Vagina (tissue), 2 donors: ENCODE data around the gene CAMKK1. TPM values are rescaled to one million over a fixed set of nuclear protein-coding genes. Genes with fewer than 3 reads are reported as not detected.
A peak's percentile ranks its signal among the peaks of the same experiment; 100 is the strongest.

Experiments used
- DNase-seq, 2 donors: peaks; one replicate each; pipeline ENCODE4 v3.0.0-alpha.2; 2017; ENCODE audit errors: extremely low spot score in 2 of 2
- H3K27ac ChIP-seq: fragments of 200-600 bp; sonication (generic); one replicate; pipeline ENCODE4 v1.5.1; 2019
- H3K27me3 ChIP-seq: fragments of 200-600 bp; sonication (generic); one replicate; pipeline ENCODE4 v1.5.1; 2019
- H3K36me3 ChIP-seq, 2 donors: fragments of 200-600 bp; sonication (generic); one replicate each; pipeline ENCODE4 v1.5.1; 2017 to 2019
- H3K4me1 ChIP-seq: fragments of 200-600 bp; sonication (generic); one replicate; pipeline ENCODE4 v1.5.1; 2019
- H3K4me3 ChIP-seq, 2 donors: fragments of 200-600 bp; sonication (generic); 1 replicate in 1 of 2; 2 replicates in 1 of 2; pipeline ENCODE4 v1.5.1; 2016 to 2019
- H3K9me3 ChIP-seq: fragments of 200-600 bp; sonication (generic); one replicate; pipeline ENCODE4 v1.5.1; 2019
- POLR2A ChIP-seq, 2 donors: fragments of 450-650 bp; IDR thresholded peaks; one replicate each; pipeline ENCODE4 v1.6.1; 2017; ENCODE audit warnings: antibody characterized with exemption in 2 of 2, mild to moderate bottlenecking in 2 of 2, moderate library complexity in 2 of 2
- POLR2AphosphoS5 ChIP-seq, 2 donors: sonication (generic); formaldehyde crosslinking; IDR thresholded peaks; one replicate each; pipeline ENCODE4 v1.9.0; 2017; ENCODE audit warnings: antibody characterized with exemption in 2 of 2, mild to moderate bottlenecking in 2 of 2, low read depth in 1 of 2; ENCODE audit not compliant: insufficient read depth in 1 of 2
- intact Hi-C: fragments of 100-400 bp; cut with DNase I; formaldehyde crosslinking; loops from one replicate; pipeline ENCODE4 v1.15.1; 2023
- total RNA-seq: library from RNA; depleted of rRNA; stranded (reverse); fragments of >200 nt; gene quantifications from one replicate; pipeline ENCODE4 v1.2.3, GENCODE V29; 2016
- TF ChIP-seq, protein P1 (sequence below), 3 experiments: fragments of 450-650 bp in 2 of 3; fragments of 200-600 bp in 1 of 3; sonication (generic) in 1 of 3; IDR thresholded peaks; one replicate each; pipeline ENCODE4 v1.5.1; 2017 to 2019; ENCODE audit warnings: antibody characterized with exemption in 3 of 3, mild to moderate bottlenecking in 2 of 3, moderate library complexity in 2 of 3

Gene CAMKK1
- total RNA-seq, 1 donor from 2014 or later: 12.0 TPM

DNA sequence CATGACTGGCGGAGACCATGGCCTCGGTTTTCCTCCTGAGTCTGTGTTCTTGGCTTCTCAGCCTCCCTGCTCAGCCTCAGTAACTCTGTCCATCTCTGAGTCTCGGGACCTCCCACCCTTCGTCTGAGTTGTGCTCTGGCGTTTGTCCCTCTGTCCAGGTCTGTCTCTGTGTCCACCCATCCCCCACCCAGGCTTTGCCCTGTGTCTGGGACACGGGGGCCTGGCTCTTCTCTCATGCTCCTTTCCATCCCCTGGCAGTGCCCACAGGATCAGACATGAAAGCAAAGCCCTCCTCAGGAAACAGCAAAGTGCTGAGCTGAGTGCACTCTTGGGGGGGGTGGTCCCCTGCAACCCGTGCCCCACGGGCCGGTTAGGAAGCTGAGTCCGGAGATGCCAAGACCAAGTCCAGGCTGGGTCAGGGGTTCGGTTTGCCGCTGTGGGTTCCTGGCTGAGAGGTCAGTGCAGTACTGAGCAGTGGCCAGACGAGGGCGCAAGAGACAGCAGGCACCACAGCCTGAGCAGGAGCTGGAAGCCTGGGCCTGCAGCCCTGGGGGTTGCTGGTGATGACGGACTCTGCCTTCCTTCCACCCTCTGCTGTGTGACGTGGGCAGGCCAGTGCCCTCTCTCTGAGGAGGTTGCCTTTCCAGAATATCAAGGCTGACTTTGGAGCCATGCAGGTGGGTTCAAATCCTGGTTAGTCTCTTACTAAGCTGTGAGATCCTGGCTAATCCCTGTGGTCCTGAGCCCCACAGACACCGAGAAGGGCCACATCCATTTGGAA is 20.9 kb upstream of the CAMKK1 start:
- DNase-seq: no peak
- Histone ChIP-seq H3K27ac (no peak overlapping the region), H3K36me3 (no peaks in the 10 kb centered on the region), H3K4me1 (peaks cover 27% of the 10 kb centered on the region), H3K27me3 (no peaks in the 10 kb centered on the region), H3K9me3 (no peaks in the 10 kb centered on the region), H3K4me3 (peak overlapping the region in 1 of 2 donors; percentile 30)
- TF ChIP-seq, protein P1, sequence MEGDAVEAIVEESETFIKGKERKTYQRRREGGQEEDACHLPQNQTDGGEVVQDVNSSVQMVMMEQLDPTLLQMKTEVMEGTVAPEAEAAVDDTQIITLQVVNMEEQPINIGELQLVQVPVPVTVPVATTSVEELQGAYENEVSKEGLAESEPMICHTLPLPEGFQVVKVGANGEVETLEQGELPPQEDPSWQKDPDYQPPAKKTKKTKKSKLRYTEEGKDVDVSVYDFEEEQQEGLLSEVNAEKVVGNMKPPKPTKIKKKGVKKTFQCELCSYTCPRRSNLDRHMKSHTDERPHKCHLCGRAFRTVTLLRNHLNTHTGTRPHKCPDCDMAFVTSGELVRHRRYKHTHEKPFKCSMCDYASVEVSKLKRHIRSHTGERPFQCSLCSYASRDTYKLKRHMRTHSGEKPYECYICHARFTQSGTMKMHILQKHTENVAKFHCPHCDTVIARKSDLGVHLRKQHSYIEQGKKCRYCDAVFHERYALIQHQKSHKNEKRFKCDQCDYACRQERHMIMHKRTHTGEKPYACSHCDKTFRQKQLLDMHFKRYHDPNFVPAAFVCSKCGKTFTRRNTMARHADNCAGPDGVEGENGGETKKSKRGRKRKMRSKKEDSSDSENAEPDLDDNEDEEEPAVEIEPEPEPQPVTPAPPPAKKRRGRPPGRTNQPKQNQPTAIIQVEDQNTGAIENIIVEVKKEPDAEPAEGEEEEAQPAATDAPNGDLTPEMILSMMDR (IDR thresholded peaks at IDR 0.05): peak; percentile 86 to 96 (median 93)
- no peak for TF ChIP-seq POLR2A (IDR thresholded peaks at IDR 0.05)
- intact Hi-C loops: loop anchor here (2.0 kb wide), 1 partner anchor 95 kb away; no protein-coding TSS in a partner anchor

DNA sequence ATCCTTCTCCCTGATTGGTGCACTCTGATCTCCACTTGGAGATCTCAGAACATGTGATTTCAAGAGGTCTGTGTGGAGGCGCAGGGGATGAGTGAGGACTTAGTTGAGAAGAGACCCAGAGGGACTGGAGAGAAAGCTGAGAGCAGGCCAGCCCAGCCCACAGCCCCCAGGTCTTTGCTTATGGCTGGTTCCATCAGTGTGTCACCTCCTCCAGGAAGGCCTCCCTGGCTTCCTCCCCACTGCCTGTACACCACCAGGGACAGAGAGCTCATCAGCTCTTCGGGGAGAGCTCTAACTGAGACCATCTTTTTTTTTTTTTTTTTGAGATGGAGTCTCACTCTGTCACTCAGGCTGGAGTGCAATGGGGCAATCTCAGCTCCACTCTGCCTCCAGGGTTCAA is 20.0 kb upstream of the CAMKK1 start:
- H3K27me3 ChIP-seq: no peaks in the 10 kb centered on the region
- TF ChIP-seq POLR2A (IDR thresholded peaks at IDR 0.05) (no peak), POLR2AphosphoS5 (IDR thresholded peaks at IDR 0.05; ENCODE audit: insufficient read depth in 1 of 2, low read depth in 1 of 2) (no peak)
- TF ChIP-seq, protein P1 (IDR thresholded peaks at IDR 0.05): no peak
- H3K36me3 ChIP-seq: no peaks in the 10 kb centered on the region
- no peak for DNase-seq
- H3K4me3 ChIP-seq: no peak overlapping the region
- H3K4me1 ChIP-seq: peaks cover 27% of the 10 kb centered on the region
- no peak overlapping the region for H3K27ac ChIP-seq
- intact Hi-C loops: no loop called here
- H3K9me3 ChIP-seq: no peaks in the 10 kb centered on the region

DNA sequence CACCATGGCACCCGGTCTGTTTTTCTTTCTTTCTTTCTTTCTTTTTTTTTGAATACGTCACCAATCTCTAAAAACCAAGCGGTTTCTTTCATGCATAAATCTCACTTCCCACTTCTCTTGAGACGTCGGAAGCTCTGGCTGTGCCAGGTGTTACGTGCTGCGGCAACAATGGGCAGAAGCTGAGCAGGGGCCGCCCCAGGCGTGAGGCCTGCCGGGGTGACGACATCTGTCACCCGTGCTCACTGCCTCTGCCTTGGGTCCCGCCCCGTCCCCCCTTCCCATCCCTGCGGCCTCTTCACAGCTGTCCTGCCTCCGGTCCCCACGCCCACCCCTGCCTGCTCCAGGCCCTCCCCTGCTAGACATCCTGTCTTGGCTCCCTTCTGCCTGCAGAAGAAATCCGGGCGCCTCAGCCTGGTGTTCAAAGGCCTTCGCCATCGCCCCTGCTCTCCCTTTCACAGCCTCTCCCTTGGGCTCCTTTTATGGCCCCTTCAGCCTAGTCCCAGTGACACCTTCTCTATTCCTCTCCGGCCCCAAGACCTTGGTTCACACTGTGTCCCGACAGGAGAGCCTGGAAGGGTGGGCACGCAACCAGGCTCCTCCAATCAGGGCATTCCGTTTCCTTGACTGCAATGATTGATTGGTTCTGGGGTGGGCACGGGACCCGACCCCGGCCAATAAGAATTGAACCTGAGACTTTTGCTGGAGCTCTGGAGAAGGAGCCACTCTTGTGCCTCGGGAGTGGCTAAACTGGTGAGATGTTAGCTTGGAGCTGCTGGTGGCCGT is 18.6 kb upstream of the CAMKK1 start:
- DNase-seq: no peak
- Histone ChIP-seq H3K4me3 (no peak overlapping the region), H3K27ac (no peak overlapping the region), H3K4me1 (peaks cover 17% of the 10 kb centered on the region), H3K27me3 (no peaks in the 10 kb centered on the region), H3K36me3 (no peaks in the 10 kb centered on the region), H3K9me3 (no peaks in the 10 kb centered on the region)
- intact Hi-C loops: no loop called here
- TF ChIP-seq POLR2A (IDR thresholded peaks at IDR 0.05) (no peak), POLR2AphosphoS5 (IDR thresholded peaks at IDR 0.05; ENCODE audit: insufficient read depth in 1 of 2, low read depth in 1 of 2) (no peak)
- TF ChIP-seq, protein P1 (IDR thresholded peaks at IDR 0.05): no peak

DNA sequence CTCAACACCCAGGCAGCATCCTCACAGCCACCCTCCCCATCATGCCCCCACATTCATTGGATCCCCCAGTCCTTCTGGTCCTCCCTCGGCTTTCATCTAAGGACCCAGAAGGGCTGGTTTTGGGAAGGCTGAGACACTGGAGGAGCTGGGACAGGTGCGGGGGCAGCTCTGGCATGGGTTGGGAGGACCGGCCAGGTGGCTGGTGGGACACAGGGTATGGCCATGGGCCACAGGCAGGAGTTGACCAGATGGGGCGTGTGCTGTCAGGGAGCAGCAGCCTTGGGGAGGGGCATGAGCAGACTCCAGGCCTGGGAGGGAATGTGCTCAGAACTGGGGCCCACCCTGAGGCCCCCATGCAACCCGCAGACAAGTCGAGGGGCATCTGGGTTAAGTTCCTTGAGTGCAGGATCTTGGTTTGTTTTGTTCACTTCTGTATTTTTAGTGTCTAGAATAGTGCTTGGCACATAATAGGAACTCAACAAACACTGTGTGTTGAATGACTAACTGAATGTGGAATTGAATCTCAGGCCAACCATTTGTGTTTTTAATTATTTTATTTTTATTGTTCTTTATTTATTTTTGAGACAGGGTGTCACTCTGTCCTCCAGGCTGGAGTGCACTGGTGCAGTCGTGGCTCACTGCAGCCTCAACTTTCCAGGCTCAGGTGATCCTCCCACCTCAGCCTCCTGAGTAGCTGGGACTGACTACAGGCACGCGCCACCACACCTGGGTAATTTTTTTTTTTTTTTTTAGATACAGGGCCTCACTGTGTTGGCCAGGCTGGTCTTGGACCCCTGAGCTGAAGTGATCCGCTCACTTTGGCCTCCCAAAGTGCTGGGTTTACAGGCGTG is 17.8 kb upstream of the CAMKK1 start:
- Histone ChIP-seq H3K4me1 (peaks cover 12% of the 10 kb centered on the region), H3K9me3 (no peaks in the 10 kb centered on the region), H3K36me3 (no peaks in the 10 kb centered on the region), H3K4me3 (no peak overlapping the region), H3K27ac (no peak overlapping the region), H3K27me3 (no peaks in the 10 kb centered on the region)
- no peak for TF ChIP-seq POLR2A (IDR thresholded peaks at IDR 0.05)
- no peak for TF ChIP-seq POLR2AphosphoS5 (IDR thresholded peaks at IDR 0.05; ENCODE audit: insufficient read depth in 1 of 2, low read depth in 1 of 2)
- TF ChIP-seq, protein P1 (IDR thresholded peaks at IDR 0.05): no peak
- no peak for DNase-seq
- intact Hi-C loops: no loop called here
